HG02884 (cell line): ENCODE measurements around the gene ZBTB21.

Experiments used
- ATAC-seq: cut with Tn5 transposase; IDR thresholded peaks from one replicate; pipeline ENCODE4 v1.9.1; 2021; ENCODE audit warnings: mild to moderate bottlenecking, moderate library complexity; ENCODE audit not compliant: unreplicated experiment

The ZBTB21 gene

GRCh38 chr21:42040411-42041180 is 30.4 kb upstream of the ZBTB21 start:
- no peak for ATAC-seq

- ATAC-seq: no peak
Measured at GRCh38 chr21:42039911-42040351, 29.8 kb upstream of the ZBTB21 start.

- ATAC-seq: no peak
Measured at GRCh38 chr21:42039470-42039901, 29.3 kb upstream of the ZBTB21 start.

- ATAC-seq: no peak
Measured at GRCh38 chr21:42038826-42039425, 28.8 kb upstream of the ZBTB21 start.

- ATAC-seq: no peak
Measured at GRCh38 chr21:42038393-42038792, 28.2 kb upstream of the ZBTB21 start.

- no peak for ATAC-seq
Measured at GRCh38 chr21:42037943-42038342, 27.8 kb upstream of the ZBTB21 start.

- no peak for ATAC-seq
Measured at GRCh38 chr21:42037516-42037915, 27.4 kb upstream of the ZBTB21 start.

- no peak for ATAC-seq
Measured at GRCh38 chr21:42036313-42036712, 26.2 kb upstream of the ZBTB21 start.

GRCh38 chr21:42032968-42033367 is 22.8 kb upstream of the ZBTB21 start:
- ATAC-seq: no peak

- no peak for ATAC-seq
Measured at GRCh38 chr21:42032266-42032665, 22.1 kb upstream of the ZBTB21 start.

- no peak for ATAC-seq
Measured at GRCh38 chr21:42031816-42032215, 21.7 kb upstream of the ZBTB21 start.

- ATAC-seq: no peak
Measured at GRCh38 chr21:42031241-42031640, 21.1 kb upstream of the ZBTB21 start.

GRCh38 chr21:42030311-42030710 is 20.2 kb upstream of the ZBTB21 start:
- ATAC-seq: no peak

GRCh38 chr21:42028766-42029425 is 18.7 kb upstream of the ZBTB21 start:
- ATAC-seq: no peak

GRCh38 chr21:42027822-42028765 is 17.9 kb upstream of the ZBTB21 start:
- no peak for ATAC-seq

GRCh38 chr21:42027085-42027821 is 17.1 kb upstream of the ZBTB21 start:
- ATAC-seq: no peak

- ATAC-seq: no peak
Measured at GRCh38 chr21:42026082-42026435, 15.9 kb upstream of the ZBTB21 start.

GRCh38 chr21:42025376-42026081 is 15.4 kb upstream of the ZBTB21 start:
- no peak for ATAC-seq

GRCh38 chr21:42022906-42023305 is 12.7 kb upstream of the ZBTB21 start:
- no peak for ATAC-seq

GRCh38 chr21:42022091-42022430 is 11.9 kb upstream of the ZBTB21 start:
- no peak for ATAC-seq
